Panc1 (cell line): ENCODE results near the gene E2F1. TPM values are rescaled to one million over a fixed set of nuclear protein-coding genes. Genes with fewer than 3 reads are reported as not detected.

Experiments used
- ATAC-seq: fragments of 200-7000 bp; cut with Tn5 transposase; 2 replicates; pipeline ENCODE4 v1.9.1; 2020; ENCODE audit warnings: mild to moderate bottlenecking, moderate library complexity
- BruUV-seq: library from RNA; stranded (reverse); fragments of 400-500 nt; replicated peaks from 2 replicates; lab custom pipeline; 2021; lab: Mats Ljungman, UMichigan
- CTCF ChIA-PET: fragments of 300-600 bp; sonication (Branson Sonifier 250); formaldehyde crosslinking; loops from one replicate; lab custom pipeline; 2022; ENCODE audit warnings: antibody characterized with exemption; lab: Charles Lee
- POLR2A ChIA-PET: fragments of 300-600 bp; sonication (Branson Sonifier 250); formaldehyde crosslinking; loops from one replicate; lab custom pipeline; 2022; ENCODE audit warnings: antibody characterized with exemption; lab: Charles Lee
- DNase-seq: peaks from one replicate; pipeline ENCODE4 v3.0.0-alpha.2; 2010; ENCODE audit warnings: low read depth, low spot score
- H3K27ac ChIP-seq: 2 replicates; pipeline ENCODE4 v1.5.1; 2011; ENCODE audit warnings: mild to moderate bottlenecking, low read length, inconsistent platforms
- H3K27me3 ChIP-seq: fragments of 200-500 bp; sonication (Bioruptor generic); 2 replicates; pipeline ENCODE4 v1.6.0; 2014; ENCODE audit warnings: low read length, inconsistent platforms; ENCODE audit not compliant: control insufficient read depth, insufficient read depth
- H3K36me3 ChIP-seq: fragments of 200-500 bp; sonication (Bioruptor generic); 2 replicates; pipeline ENCODE4 v1.5.1; 2014; ENCODE audit warnings: inconsistent platforms, mild to moderate bottlenecking, low read length, moderate library complexity; ENCODE audit not compliant: control insufficient read depth, insufficient read depth
- H3K4me1 ChIP-seq: 2 replicates; pipeline ENCODE4 v1.5.1; 2011; ENCODE audit warnings: inconsistent platforms, mild to moderate bottlenecking, low read length, moderate library complexity; ENCODE audit not compliant: control insufficient read depth, insufficient read depth
- H3K4me3 ChIP-seq, 2 experiments: 2 replicates each; pipeline ENCODE4 v1.5.1; 2011 to 2012; ENCODE audit warnings: low read depth in 2 of 2, low read length in 2 of 2, mild to moderate bottlenecking in 2 of 2, inconsistent platforms in 1 of 2, moderate library complexity in 1 of 2
- H3K9me3 ChIP-seq: fragments of 200-500 bp; sonication (Bioruptor generic); 2 replicates; pipeline ENCODE4 v1.5.1; 2014; ENCODE audit warnings: low read depth, mild to moderate bottlenecking, inconsistent platforms, low read length, moderate library complexity; ENCODE audit not compliant: control insufficient read depth, insufficient read depth
- CTCF ChIP-seq: fragments of 450-650 bp; IDR thresholded peaks from 2 replicates; pipeline ENCODE4 v1.5.1; 2017; ENCODE audit warnings: mild to moderate bottlenecking
- POLR2AphosphoS5 ChIP-seq: IDR thresholded peaks from 2 replicates; pipeline ENCODE4 v1.6.1; 2012; ENCODE audit warnings: mild to moderate bottlenecking, low read depth, low read length, moderate library complexity
- REST ChIP-seq, 2 experiments: IDR thresholded peaks; 2 replicates each; pipeline ENCODE4 v1.6.1; 2011 to 2012; ENCODE audit warnings: low read depth in 2 of 2, control low read depth in 1 of 2, low read length in 1 of 2, mild to moderate bottlenecking in 1 of 2, moderate library complexity in 1 of 2; ENCODE audit not compliant: insufficient read depth in 1 of 2
- SIN3A ChIP-seq: IDR thresholded peaks from 2 replicates; pipeline ENCODE4 v1.6.1; 2012; ENCODE audit warnings: low read depth, mild to moderate bottlenecking, low read length, moderate library complexity, borderline replicate concordance; ENCODE audit not compliant: insufficient read depth
- TCF7L2 ChIP-seq: IDR thresholded peaks from 2 replicates; pipeline ENCODE4 v1.6.1; 2011; ENCODE audit warnings: mild to moderate bottlenecking, low read depth, low read length, inconsistent platforms
- in situ Hi-C: cut with HindIII; loops from 2 replicates; pipeline ENCODE4 v1.10.0; 2016; ENCODE audit warnings: low sequenced_read_pairs, low pct_unique_long_range_greater_than_20kb
- intact Hi-C: fragments of 100-400 bp; cut with micrococcal nuclease; formaldehyde crosslinking; loops from one replicate; pipeline ENCODE4 v1.10.0; 2022; ENCODE audit not compliant: unreplicated experiment
- total RNA-seq: library from RNA; stranded (reverse); gene quantifications from one replicate; pipeline ENCODE4 v1.2.1, GENCODE V29; 2021; ENCODE audit not compliant: unreplicated experiment

Gene E2F1
- total RNA-seq, 1 experiment from 2014 or later: 64.2 TPM

GRCh38 chr20:33658510-33658909, 27.7 kb downstream of the E2F1 start:
- CTCF ChIA-PET: no interaction called here
- H3K4me1 ChIP-seq: peaks cover 4% of the 10 kb centered on the region
- BruUV-seq: no TSS peak
- ATAC-seq: no peak
- H3K4me3 ChIP-seq: no peak overlapping the region
- DNase-seq: no peak
- no peak for TF ChIP-seq SIN3A
- TF ChIP-seq POLR2AphosphoS5: no peak
- no peaks in the 10 kb centered on the region for H3K9me3 ChIP-seq
- in situ Hi-C loops (no loop called here), intact Hi-C loops (no loop called here)
- no peaks in the 10 kb centered on the region for H3K36me3 ChIP-seq
- no peaks in the 10 kb centered on the region for H3K27me3 ChIP-seq
- no peak overlapping the region for H3K27ac ChIP-seq
- POLR2A ChIA-PET: no interaction called here

GRCh38 chr20:33657704-33658095, 28.5 kb downstream of the E2F1 start:
- Histone ChIP-seq H3K4me1 (peaks cover under 1% of the 10 kb centered on the region; the same call in 1 of the 2 replicates), H3K27ac (no peak overlapping the region), H3K27me3 (no peaks in the 10 kb centered on the region), H3K9me3 (no peaks in the 10 kb centered on the region), H3K4me3 (no peak overlapping the region), H3K36me3 (no peaks in the 10 kb centered on the region)
- ATAC-seq (no peak), DNase-seq (no peak)
- in situ Hi-C loops (no loop called here), intact Hi-C loops (no loop called here)
- ChIA-PET CTCF (no interaction called here), POLR2A (no interaction called here)
- BruUV-seq: no TSS peak
- TF ChIP-seq SIN3A (no peak), TCF7L2 (no peak), REST (IDR thresholded peaks at IDR 0.05; ENCODE audit: insufficient read depth in 1 of 2, low read depth in 2 of 2, low read length in 1 of 2) (no peak)

GRCh38 chr20:33656783-33657703, 29.1 kb downstream of the E2F1 start:
- no peak for TF ChIP-seq TCF7L2
- no peak for TF ChIP-seq POLR2AphosphoS5
- TF ChIP-seq REST (IDR thresholded peaks at IDR 0.05; ENCODE audit: insufficient read depth in 1 of 2, low read depth in 2 of 2, low read length in 1 of 2): no peak
- TF ChIP-seq CTCF: no peak
- no peak for TF ChIP-seq SIN3A
- ChIA-PET POLR2A (no interaction called here), CTCF (no interaction called here)
- Histone ChIP-seq H3K27ac (no peak overlapping the region), H3K9me3 (no peaks in the 10 kb centered on the region), H3K27me3 (no peaks in the 10 kb centered on the region), H3K36me3 (no peaks in the 10 kb centered on the region), H3K4me1 (no peaks in the 10 kb centered on the region; the same call in 1 of the 2 replicates), H3K4me3 (no peak overlapping the region)
- in situ Hi-C loops (no loop called here), intact Hi-C loops (no loop called here)
- no peak for DNase-seq
- no TSS peak for BruUV-seq
- ATAC-seq: no peak
